GM20000 (cell line): ENCODE measurements around the gene PRRX1.

ENCODE experiments used
- DNase-seq: peaks from one replicate; pipeline ENCODE4 v3.0.0; 2012; ENCODE audit warnings: low spot score
- CTCF ChIP-seq: IDR thresholded peaks from 2 replicates; pipeline ENCODE4 v1.5.1; 2012; ENCODE audit warnings: mild to moderate bottlenecking, control low read depth; ENCODE audit errors: extremely low read depth, missing control alignments

PRRX1 gene

GRCh38 chr1:170770254-170770653, 106.3 kb downstream of the PRRX1 start:
- no peak for TF ChIP-seq CTCF

GRCh38 chr1:170776252-170776651, 112.3 kb downstream of the PRRX1 start:
- DNase-seq = no peak
- TF ChIP-seq CTCF = no peak

More at GRCh38 chr1:170770254-170770653, 106.3 kb downstream of the PRRX1 start:
- DNase-seq = no peak

GRCh38 chr1:170776777-170777176, 112.8 kb downstream of the PRRX1 start:
- DNase-seq = no peak
- no peak for TF ChIP-seq CTCF
